Kidney epithelial cell (primary cell): ENCODE measurements around the gene RABGAP1. TPM values are rescaled to one million over a fixed set of nuclear protein-coding genes. Genes with fewer than 3 reads are reported as not detected.

Experiments
- DNase-seq: peaks from one replicate; pipeline ENCODE4 v3.0.0-alpha.2; 2010; ENCODE audit warnings: low read depth
- H3K27me3 ChIP-seq: 2 replicates; pipeline ENCODE4 v1.6.0; 2011; ENCODE audit warnings: low read length; ENCODE audit not compliant: control insufficient read depth, insufficient read depth
- H3K36me3 ChIP-seq: 2 replicates; pipeline ENCODE4 v1.5.1; 2011; ENCODE audit warnings: low read length; ENCODE audit not compliant: control insufficient read depth, insufficient read depth
- H3K4me3 ChIP-seq: 2 replicates; pipeline ENCODE4 v1.5.1; 2011; ENCODE audit warnings: low read depth, mild to moderate bottlenecking, control low read depth, low read length
- total RNA-seq: library from RNA; depleted of rRNA; stranded (reverse); fragments of >200 nt; gene quantifications from 2 replicates; pipeline ENCODE4 v1.2.3, GENCODE V29; 2015
- TF ChIP-seq, protein P1 (sequence below): IDR thresholded peaks from 2 replicates; pipeline ENCODE4 v1.5.1; 2011; ENCODE audit warnings: mild to moderate bottlenecking, moderate library complexity, low read length, control low read depth, inconsistent platforms; ENCODE audit not compliant: insufficient read depth, poor library complexity, severe bottlenecking

Gene RABGAP1
- total RNA-seq, 1 donor from 2014 or later: 19.1 TPM

DNA sequence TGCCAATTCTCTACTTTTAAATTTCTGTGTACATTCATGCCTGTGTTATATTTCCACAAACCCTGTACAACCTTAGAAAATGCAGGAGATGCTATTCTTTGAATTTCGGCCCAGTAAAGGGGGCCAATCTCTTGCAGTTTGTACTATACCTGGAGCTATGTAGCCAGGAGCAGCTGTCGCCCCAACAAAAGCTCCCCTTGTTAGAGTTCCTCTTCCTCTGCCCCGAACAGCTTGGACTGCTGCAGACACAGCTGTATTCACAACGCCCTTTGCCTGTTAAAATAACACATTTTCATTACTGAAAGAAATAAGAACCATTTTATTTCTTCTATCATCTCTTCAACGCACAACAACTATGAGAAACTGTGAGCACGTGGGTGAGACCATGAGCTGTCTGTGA lies 191.9 kb downstream of the RABGAP1 start:
- no peak for DNase-seq
- TF ChIP-seq, protein P1, sequence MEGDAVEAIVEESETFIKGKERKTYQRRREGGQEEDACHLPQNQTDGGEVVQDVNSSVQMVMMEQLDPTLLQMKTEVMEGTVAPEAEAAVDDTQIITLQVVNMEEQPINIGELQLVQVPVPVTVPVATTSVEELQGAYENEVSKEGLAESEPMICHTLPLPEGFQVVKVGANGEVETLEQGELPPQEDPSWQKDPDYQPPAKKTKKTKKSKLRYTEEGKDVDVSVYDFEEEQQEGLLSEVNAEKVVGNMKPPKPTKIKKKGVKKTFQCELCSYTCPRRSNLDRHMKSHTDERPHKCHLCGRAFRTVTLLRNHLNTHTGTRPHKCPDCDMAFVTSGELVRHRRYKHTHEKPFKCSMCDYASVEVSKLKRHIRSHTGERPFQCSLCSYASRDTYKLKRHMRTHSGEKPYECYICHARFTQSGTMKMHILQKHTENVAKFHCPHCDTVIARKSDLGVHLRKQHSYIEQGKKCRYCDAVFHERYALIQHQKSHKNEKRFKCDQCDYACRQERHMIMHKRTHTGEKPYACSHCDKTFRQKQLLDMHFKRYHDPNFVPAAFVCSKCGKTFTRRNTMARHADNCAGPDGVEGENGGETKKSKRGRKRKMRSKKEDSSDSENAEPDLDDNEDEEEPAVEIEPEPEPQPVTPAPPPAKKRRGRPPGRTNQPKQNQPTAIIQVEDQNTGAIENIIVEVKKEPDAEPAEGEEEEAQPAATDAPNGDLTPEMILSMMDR: no peak
- Histone ChIP-seq H3K4me3 (no peak overlapping the region), H3K36me3 (no peaks in the 10 kb centered on the region), H3K27me3 (no peaks in the 10 kb centered on the region)

DNA sequence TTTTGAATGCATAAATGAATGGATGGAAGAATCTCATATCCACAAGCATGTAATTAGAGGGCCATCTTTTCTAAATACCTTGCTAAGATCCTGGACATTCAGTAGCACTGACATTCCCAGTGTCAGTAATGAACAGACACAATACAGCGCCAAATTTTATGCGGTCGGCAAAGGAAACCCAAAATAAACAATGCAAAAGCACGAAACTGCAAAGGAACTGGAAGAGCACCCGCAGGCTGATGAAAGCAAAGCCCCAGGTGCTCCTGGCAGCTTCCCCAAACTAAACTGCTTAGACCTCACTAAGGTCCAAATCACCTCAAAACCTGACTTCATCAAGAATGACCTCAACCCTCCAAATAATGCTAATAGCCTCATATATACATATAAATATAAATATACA lies 194.6 kb downstream of the RABGAP1 start:
- Histone ChIP-seq H3K4me3 (no peak overlapping the region), H3K36me3 (no peaks in the 10 kb centered on the region), H3K27me3 (no peaks in the 10 kb centered on the region)
- DNase-seq: no peak
- TF ChIP-seq, protein P1: no peak

DNA sequence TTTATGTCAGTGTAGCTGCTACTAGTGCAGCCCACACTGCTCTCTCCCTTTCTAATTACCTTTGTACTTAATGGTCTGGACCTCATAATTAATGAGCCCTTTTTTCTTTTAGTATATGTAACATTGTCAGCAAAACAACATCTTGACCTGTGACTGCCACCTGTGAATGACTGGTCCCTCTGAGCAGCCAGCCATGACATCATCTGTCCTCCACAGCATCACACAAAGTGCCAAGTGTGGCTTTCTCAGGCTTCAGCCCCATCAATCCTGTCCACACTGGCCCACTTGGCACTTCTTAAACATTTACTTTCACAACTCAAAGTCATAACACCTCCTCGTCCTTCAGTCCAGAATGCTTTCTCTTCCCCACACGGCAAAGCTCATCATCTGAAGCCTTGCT lies 197.3 kb downstream of the RABGAP1 start:
- Histone ChIP-seq H3K4me3 (no peak overlapping the region), H3K27me3 (no peaks in the 10 kb centered on the region), H3K36me3 (no peaks in the 10 kb centered on the region)
- TF ChIP-seq, protein P1: no peak
- no peak for DNase-seq

DNA sequence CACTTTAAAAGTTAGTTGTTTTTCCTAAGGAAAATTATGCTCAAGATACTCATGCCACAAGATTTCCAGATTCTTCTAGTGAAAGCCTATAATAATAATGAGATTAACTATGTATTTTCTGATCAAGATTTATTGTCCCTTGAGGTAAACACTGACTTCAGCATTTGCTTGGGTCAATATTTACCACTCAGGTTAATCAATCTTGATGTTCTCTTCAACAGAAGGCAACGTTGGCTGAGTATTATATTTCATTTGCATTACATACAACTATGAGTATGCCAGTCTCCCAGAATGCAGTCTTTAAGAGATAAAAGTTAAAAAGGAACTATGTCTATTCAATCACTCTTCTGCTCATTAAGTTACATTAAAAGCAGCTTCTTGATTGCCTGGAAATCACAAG lies 208.2 kb downstream of the RABGAP1 start:
- DNase-seq: no peak
- Histone ChIP-seq H3K27me3 (no peaks in the 10 kb centered on the region), H3K4me3 (no peak overlapping the region), H3K36me3 (no peaks in the 10 kb centered on the region)
- TF ChIP-seq, protein P1: no peak

DNA sequence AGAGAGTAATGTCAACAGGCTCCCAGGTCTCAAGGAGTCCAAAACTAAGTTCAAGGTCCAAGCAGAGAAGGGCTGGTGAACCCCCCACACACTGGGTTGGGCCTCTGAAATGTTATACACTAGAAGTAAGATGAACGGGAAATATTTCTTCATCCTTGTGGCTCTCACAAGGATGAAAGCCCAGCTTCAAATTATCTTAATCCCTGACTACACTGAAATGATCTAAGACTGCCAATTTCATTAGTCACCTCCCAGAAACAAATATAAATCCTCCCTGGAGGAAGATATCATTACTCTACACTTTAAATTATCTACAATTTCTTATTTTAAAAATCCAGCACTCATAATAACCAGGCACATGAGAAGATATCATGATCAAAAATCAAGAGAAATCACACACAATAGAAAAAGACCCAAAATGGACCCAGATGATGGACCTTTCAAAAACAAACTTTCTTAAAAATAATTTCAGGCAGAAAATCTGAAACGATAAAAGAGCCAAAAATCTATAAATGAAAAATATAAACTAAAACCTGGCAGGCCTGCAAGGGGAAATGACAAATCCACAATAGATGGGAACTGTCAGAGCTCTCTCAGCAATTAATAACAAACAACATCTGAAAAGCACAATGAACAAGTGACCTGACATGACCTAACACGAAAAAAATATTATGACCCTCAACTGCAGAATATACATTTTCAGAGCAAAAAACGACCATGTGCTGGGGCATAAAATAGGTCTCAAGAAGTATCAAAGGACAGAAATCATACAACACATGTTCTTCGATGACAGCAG lies 210.1 kb downstream of the RABGAP1 start:
- TF ChIP-seq, protein P1: no peak
- no peak for DNase-seq
- no peak overlapping the region for H3K4me3 ChIP-seq
- H3K27me3 ChIP-seq: no peaks in the 10 kb centered on the region
- H3K36me3 ChIP-seq: no peaks in the 10 kb centered on the region

Other genes with a start within 250 kb of the RABGAP1 start
- gene OR1L4, start 217.0 kb upstream of the RABGAP1 start, total RNA-seq: not detected in 2 replicates
- not detected in 2 replicates for gene OR1L6, start 198.7 kb upstream of the RABGAP1 start, total RNA-seq
- gene OR5C1, start 152.1 kb upstream of the RABGAP1 start, total RNA-seq: not detected in 2 replicates
- not detected in 2 replicates for gene OR1K1, start 140.9 kb upstream of the RABGAP1 start, total RNA-seq
- 18.3 and 21.3 TPM in 2 replicates for gene PDCL, start 112.4 kb upstream of the RABGAP1 start, total RNA-seq
- 58.7 and 64.0 TPM in 2 replicates for gene RC3H2, start 35.7 kb upstream of the RABGAP1 start, total RNA-seq
- 12.8 and 13.1 TPM in 2 replicates for gene ZBTB6, start 27.7 kb upstream of the RABGAP1 start, total RNA-seq
- gene ZBTB26, start 9.5 kb upstream of the RABGAP1 start, total RNA-seq: 4.2 and 6.5 TPM in 2 replicates
- 0.63 TPM in 1 of 2 replicates, not detected in the other for gene GPR21, start 92.6 kb downstream of the RABGAP1 start, total RNA-seq